GM12892 (cell line): ENCODE data around the gene CDK5R1.

Experiments used
- POLR2A ChIP-seq: IDR thresholded peaks from 2 replicates; pipeline ENCODE4 v1.6.1; 2011; ENCODE audit warnings: low read depth, low read length, control low read depth
- POLR2AphosphoS5 ChIP-seq: IDR thresholded peaks from 2 replicates; pipeline ENCODE4 v1.6.1; 2011; ENCODE audit warnings: low read depth, low read length, control low read depth

DNA sequence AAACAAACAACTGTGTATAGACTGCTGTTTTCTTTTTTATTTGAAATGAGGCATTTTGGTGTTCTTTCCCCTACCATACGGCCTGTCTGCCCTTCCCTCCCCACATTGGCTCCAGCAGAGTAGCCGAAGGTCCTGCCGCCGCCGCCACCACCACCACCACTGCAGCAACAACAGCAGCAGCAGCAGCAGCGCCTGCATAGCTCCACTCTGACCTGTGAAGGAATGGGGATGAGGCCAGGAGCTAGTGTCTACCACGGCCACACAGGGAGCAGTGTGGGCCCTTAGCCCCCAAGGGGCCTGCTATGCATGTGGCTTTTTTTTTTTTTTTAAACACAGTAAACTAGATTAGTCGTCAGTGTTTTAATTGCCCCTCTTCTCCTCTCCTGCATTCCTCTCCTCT is 5.6 kb upstream of the CDK5R1 start:
- no peak for TF ChIP-seq POLR2A
- no peak for TF ChIP-seq POLR2AphosphoS5
